ENCODE measurements around the gene NOX4. TPM values are rescaled to one million over a fixed set of nuclear protein-coding genes. Genes with fewer than 3 reads are reported as not detected.

The NOX4 gene
- total and polyA plus RNA-seq, 7 experiments from 2014 or later, result not detected

GRCh38 chr11:89484896-89485295 is 6.3 kb downstream of the NOX4 start:
- Mint-ChIP-seq H3K9me3 (peaks cover 0 to 6% (median 0%) of the 10 kb centered on the region in 11 donors), H3K4me3 (no peak overlapping the region), H3K36me3 (no peaks in the 10 kb centered on the region), H3K27ac (no peak overlapping the region), H3K27me3 (peaks cover 6 to 11% (median 8%) of the 10 kb centered on the region in 5 donors), H3K4me1 (no peaks in the 10 kb centered on the region)
- ChIA-PET POLR2A (no interaction called here), CTCF (no interaction called here)
- Histone ChIP-seq H3K36me3 (ENCODE audit: control insufficient read depth in 2 of 3, insufficient read depth in 3 of 3, low read length in 3 of 3) (no peaks in the 10 kb centered on the region), H3K4me1 (ENCODE audit: control insufficient read depth in 2 of 2, insufficient read depth in 2 of 2, low read length in 2 of 2) (no peaks in the 10 kb centered on the region), H3K9me3 (ENCODE audit: control insufficient read depth in 2 of 3, low read length in 3 of 3) (no peaks in the 10 kb centered on the region), H3K27ac (ENCODE audit: low read depth, low read length) (no peak overlapping the region), H3K4me3 (ENCODE audit: low read length) (no peak overlapping the region), H3K27me3 (ENCODE audit: control insufficient read depth in 2 of 2, insufficient read depth in 2 of 2, low read length in 2 of 2) (no peaks in the 10 kb centered on the region)
- ATAC-seq, result no peak
- intact Hi-C loops (cut with micrococcal nuclease), result no loop called here
- DNase-seq, result no peak

- H3K4me3 Mint-ChIP-seq, result no peak overlapping the region
- POLR2A ChIA-PET, result no interaction called here
- H3K36me3 Mint-ChIP-seq, result no peaks in the 10 kb centered on the region
- no peak for DNase-seq
- Histone ChIP-seq H3K9me3 (ENCODE audit: control insufficient read depth in 2 of 3, low read length in 3 of 3) (no peaks in the 10 kb centered on the region), H3K36me3 (ENCODE audit: control insufficient read depth in 2 of 3, insufficient read depth in 3 of 3, low read length in 3 of 3) (no peaks in the 10 kb centered on the region), H3K27ac (ENCODE audit: low read depth, low read length) (no peak overlapping the region), H3K27me3 (ENCODE audit: control insufficient read depth in 2 of 2, insufficient read depth in 2 of 2, low read length in 2 of 2) (no peaks in the 10 kb centered on the region), H3K4me1 (ENCODE audit: control insufficient read depth in 2 of 2, insufficient read depth in 2 of 2, low read length in 2 of 2) (no peaks in the 10 kb centered on the region), H3K4me3 (ENCODE audit: low read length) (no peak overlapping the region)
- no peak for ATAC-seq
- CTCF ChIA-PET, result no interaction called here
- peaks cover 0 to 6% (median 0%) of the 10 kb centered on the region in 11 donors for H3K9me3 Mint-ChIP-seq
- H3K27ac Mint-ChIP-seq, result no peak overlapping the region
- no peaks in the 10 kb centered on the region for H3K27me3 Mint-ChIP-seq
- intact Hi-C loops (cut with micrococcal nuclease), result no loop called here
- no peaks in the 10 kb centered on the region for H3K4me1 Mint-ChIP-seq
Observed at GRCh38 chr11:89477175-89477574, 14.0 kb downstream of the NOX4 start.

- H3K9me3 ChIP-seq (ENCODE audit: control insufficient read depth in 2 of 3, low read length in 3 of 3), result no peaks in the 10 kb centered on the region
- no peak for ATAC-seq
- H3K27ac Mint-ChIP-seq, result no peak overlapping the region
- H3K9me3 Mint-ChIP-seq, result peaks cover 0 to 12% (median 3%) of the 10 kb centered on the region in 11 donors
- no peaks in the 10 kb centered on the region for H3K27me3 Mint-ChIP-seq
- POLR2A ChIA-PET, result no interaction called here
- no peak overlapping the region for H3K4me3 Mint-ChIP-seq
- DNase-seq, result no peak
- H3K4me1 Mint-ChIP-seq, result no peaks in the 10 kb centered on the region
- no peaks in the 10 kb centered on the region for H3K4me1 ChIP-seq (ENCODE audit: control insufficient read depth in 2 of 2, insufficient read depth in 2 of 2, low read length in 2 of 2)
- no peaks in the 10 kb centered on the region for H3K36me3 Mint-ChIP-seq
- no peak overlapping the region for H3K4me3 ChIP-seq (ENCODE audit: low read length)
- H3K27me3 ChIP-seq (ENCODE audit: control insufficient read depth in 2 of 2, insufficient read depth in 2 of 2, low read length in 2 of 2), result no peaks in the 10 kb centered on the region
- intact Hi-C loops (cut with micrococcal nuclease), result no loop called here
- CTCF ChIA-PET, result no interaction called here
- H3K36me3 ChIP-seq (ENCODE audit: control insufficient read depth in 2 of 3, insufficient read depth in 3 of 3, low read length in 3 of 3), result no peaks in the 10 kb centered on the region
- H3K27ac ChIP-seq (ENCODE audit: low read depth, low read length), result no peak overlapping the region
Observed at GRCh38 chr11:89463266-89463780, 27.9 kb downstream of the NOX4 start.

- no peaks in the 10 kb centered on the region for H3K36me3 ChIP-seq (ENCODE audit: control insufficient read depth in 2 of 3, insufficient read depth in 3 of 3, low read length in 3 of 3)
- DNase-seq (no peak), ATAC-seq (no peak)
- intact Hi-C loops (cut with micrococcal nuclease), result no loop called here
- H3K9me3 Mint-ChIP-seq, result peaks cover 0 to 21% (median 3%) of the 10 kb centered on the region in 11 donors
- ChIA-PET CTCF (no interaction called here), POLR2A (no interaction called here)
- no peaks in the 10 kb centered on the region for H3K4me1 Mint-ChIP-seq
- H3K4me1 ChIP-seq (ENCODE audit: control insufficient read depth in 2 of 2, insufficient read depth in 2 of 2, low read length in 2 of 2), result no peaks in the 10 kb centered on the region
- H3K4me3 Mint-ChIP-seq, result no peak overlapping the region
- no peak overlapping the region for H3K27ac ChIP-seq (ENCODE audit: low read depth, low read length)
- H3K4me3 ChIP-seq (ENCODE audit: low read length), result no peak overlapping the region
- no peaks in the 10 kb centered on the region for H3K27me3 Mint-ChIP-seq
- H3K9me3 ChIP-seq (ENCODE audit: control insufficient read depth in 2 of 3, low read length in 3 of 3), result no peaks in the 10 kb centered on the region
- no peak overlapping the region for H3K27ac Mint-ChIP-seq
- no peaks in the 10 kb centered on the region for H3K36me3 Mint-ChIP-seq
- H3K27me3 ChIP-seq (ENCODE audit: control insufficient read depth in 2 of 2, insufficient read depth in 2 of 2, low read length in 2 of 2), result no peaks in the 10 kb centered on the region
Observed at GRCh38 chr11:89458716-89459115, 32.5 kb downstream of the NOX4 start.

GRCh38 chr11:89457190-89457589 is 34.0 kb downstream of the NOX4 start:
- H3K27me3 ChIP-seq (ENCODE audit: control insufficient read depth in 2 of 2, insufficient read depth in 2 of 2, low read length in 2 of 2), result no peaks in the 10 kb centered on the region
- intact Hi-C loops (cut with micrococcal nuclease), result no loop called here
- no peak overlapping the region for H3K27ac ChIP-seq (ENCODE audit: low read depth, low read length)
- Mint-ChIP-seq H3K36me3 (no peaks in the 10 kb centered on the region), H3K4me1 (no peaks in the 10 kb centered on the region), H3K4me3 (no peak overlapping the region), H3K27me3 (no peaks in the 10 kb centered on the region), H3K9me3 (peaks cover 0 to 21% (median 3%) of the 10 kb centered on the region in 11 donors), H3K27ac (no peak overlapping the region)
- no peaks in the 10 kb centered on the region for H3K9me3 ChIP-seq (ENCODE audit: control insufficient read depth in 2 of 3, low read length in 3 of 3)
- ChIA-PET POLR2A (no interaction called here), CTCF (no interaction called here)
- H3K36me3 ChIP-seq (ENCODE audit: control insufficient read depth in 2 of 3, insufficient read depth in 3 of 3, low read length in 3 of 3), result no peaks in the 10 kb centered on the region
- no peak overlapping the region for H3K4me3 ChIP-seq (ENCODE audit: low read length)
- DNase-seq (no peak), ATAC-seq (peak; percentile 4)
- H3K4me1 ChIP-seq (ENCODE audit: control insufficient read depth in 2 of 2, insufficient read depth in 2 of 2, low read length in 2 of 2), result no peaks in the 10 kb centered on the region

- H3K4me1 ChIP-seq (ENCODE audit: control insufficient read depth in 2 of 2, insufficient read depth in 2 of 2, low read length in 2 of 2), result no peaks in the 10 kb centered on the region
- H3K27me3 Mint-ChIP-seq, result no peaks in the 10 kb centered on the region
- no peak for ATAC-seq
- H3K36me3 Mint-ChIP-seq, result no peaks in the 10 kb centered on the region
- no peak overlapping the region for H3K27ac Mint-ChIP-seq
- H3K4me3 ChIP-seq (ENCODE audit: low read length), result no peak overlapping the region
- H3K4me3 Mint-ChIP-seq, result no peak overlapping the region
- DNase-seq, result no peak
- H3K36me3 ChIP-seq (ENCODE audit: control insufficient read depth in 2 of 3, insufficient read depth in 3 of 3, low read length in 3 of 3), result no peaks in the 10 kb centered on the region
- ChIA-PET CTCF (no interaction called here), POLR2A (no interaction called here)
- H3K4me1 Mint-ChIP-seq, result no peaks in the 10 kb centered on the region
- intact Hi-C loops (cut with micrococcal nuclease), result no loop called here
- H3K9me3 Mint-ChIP-seq, result peaks cover 0 to 21% (median 2%) of the 10 kb centered on the region in 11 donors
- no peak overlapping the region for H3K27ac ChIP-seq (ENCODE audit: low read depth, low read length)
- H3K9me3 ChIP-seq (ENCODE audit: control insufficient read depth in 2 of 3, low read length in 3 of 3), result no peaks in the 10 kb centered on the region
- no peaks in the 10 kb centered on the region for H3K27me3 ChIP-seq (ENCODE audit: control insufficient read depth in 2 of 2, insufficient read depth in 2 of 2, low read length in 2 of 2)
Observed at GRCh38 chr11:89456681-89457080, 34.5 kb downstream of the NOX4 start.

GRCh38 chr11:89452780-89453179 is 38.4 kb downstream of the NOX4 start:
- intact Hi-C loops (cut with micrococcal nuclease), result no loop called here
- CTCF ChIA-PET, result no interaction called here
- Mint-ChIP-seq H3K4me1 (no peaks in the 10 kb centered on the region), H3K9me3 (peaks cover 0 to 5% (median 0%) of the 10 kb centered on the region in 11 donors), H3K36me3 (no peaks in the 10 kb centered on the region), H3K4me3 (no peak overlapping the region), H3K27me3 (no peaks in the 10 kb centered on the region), H3K27ac (no peak overlapping the region)
- ATAC-seq, result no peak
- Histone ChIP-seq H3K4me1 (ENCODE audit: control insufficient read depth in 2 of 2, insufficient read depth in 2 of 2, low read length in 2 of 2) (no peaks in the 10 kb centered on the region), H3K36me3 (ENCODE audit: control insufficient read depth in 2 of 3, insufficient read depth in 3 of 3, low read length in 3 of 3) (no peaks in the 10 kb centered on the region), H3K4me3 (ENCODE audit: low read length) (no peak overlapping the region), H3K27ac (ENCODE audit: low read depth, low read length) (no peak overlapping the region), H3K9me3 (ENCODE audit: control insufficient read depth in 2 of 3, low read length in 3 of 3) (no peaks in the 10 kb centered on the region), H3K27me3 (ENCODE audit: control insufficient read depth in 2 of 2, insufficient read depth in 2 of 2, low read length in 2 of 2) (no peaks in the 10 kb centered on the region)
- DNase-seq, result no peak
- POLR2A ChIA-PET, result no interaction called here

Data from naive thymus-derived CD4-positive, alpha-beta T cell (primary cell).